AG04450 (cell line): ENCODE data around the gene NCAN. TPM values are rescaled to one million over a fixed set of nuclear protein-coding genes. Genes with fewer than 3 reads are reported as not detected.

Experiments
- CTCF ChIA-PET: fragments of 300-600, 350-600 bp; formaldehyde crosslinking; extraction: SDS; loops from one replicate; lab custom pipeline; 2022; ENCODE audit warnings: antibody characterized with exemption, inconsistent platforms; lab: Charles Lee
- POLR2A ChIA-PET: fragments of 350-600 bp; formaldehyde crosslinking; extraction: SDS; loops from one replicate; lab custom pipeline; 2021; ENCODE audit warnings: antibody characterized with exemption, inconsistent platforms; lab: Yijun Ruan, JAX
- DNase-seq: peaks from one replicate; pipeline ENCODE4 v3.0.0-alpha.2; 2011; ENCODE audit warnings: low read depth, low spot score
- H3K27ac ChIP-seq: one replicate; pipeline ENCODE4 v1.5.1; 2012; ENCODE audit warnings: low read depth, low read length, control low read depth
- H3K27me3 ChIP-seq: one replicate; pipeline ENCODE4 v1.6.0; 2012; ENCODE audit warnings: low read length; ENCODE audit not compliant: control insufficient read depth, insufficient read depth
- H3K4me3 ChIP-seq: 2 replicates; pipeline ENCODE4 v1.5.1; 2011; ENCODE audit warnings: mild to moderate bottlenecking, low read depth, low read length, control low read depth
- H3K9me3 ChIP-seq: 2 replicates; pipeline ENCODE4 v1.5.1; 2012; ENCODE audit warnings: low read length; ENCODE audit not compliant: control insufficient read depth, insufficient read depth
- polyA plus RNA-seq: library from polyadenylated mRNA; depleted of rRNA; stranded (reverse); fragments of >200 nt; gene quantifications from 2 replicates; pipeline ENCODE4 v1.2.3, GENCODE V29; 2011
- TF ChIP-seq, protein P1 (sequence below): IDR thresholded peaks from 2 replicates; pipeline ENCODE4 v1.5.1; 2011; ENCODE audit warnings: low read depth, low read length, control low read depth, inconsistent platforms

The NCAN gene
- polyA plus RNA-seq, 1 experiment = not detected

DNA sequence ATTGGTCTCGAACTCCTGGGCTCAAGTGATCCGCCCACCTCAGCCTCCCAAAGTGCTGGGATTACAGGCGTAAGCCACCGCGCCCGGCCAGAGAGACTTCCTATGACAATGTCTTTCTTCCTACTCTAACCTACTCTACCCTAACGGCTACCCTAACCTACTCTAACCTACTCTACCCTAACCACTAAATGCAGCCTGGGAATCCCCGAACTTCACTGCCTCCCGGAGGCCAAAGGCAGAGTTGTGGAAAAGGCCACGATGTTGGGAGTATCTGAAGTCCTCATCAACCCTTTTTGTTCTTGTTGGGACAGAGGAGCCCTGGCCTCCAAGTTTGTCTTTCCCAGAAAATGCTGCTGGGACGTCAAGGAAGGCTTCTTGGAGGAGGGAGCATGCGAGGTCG is 7.6 kb upstream of the NCAN start:
- TF ChIP-seq, protein P1, sequence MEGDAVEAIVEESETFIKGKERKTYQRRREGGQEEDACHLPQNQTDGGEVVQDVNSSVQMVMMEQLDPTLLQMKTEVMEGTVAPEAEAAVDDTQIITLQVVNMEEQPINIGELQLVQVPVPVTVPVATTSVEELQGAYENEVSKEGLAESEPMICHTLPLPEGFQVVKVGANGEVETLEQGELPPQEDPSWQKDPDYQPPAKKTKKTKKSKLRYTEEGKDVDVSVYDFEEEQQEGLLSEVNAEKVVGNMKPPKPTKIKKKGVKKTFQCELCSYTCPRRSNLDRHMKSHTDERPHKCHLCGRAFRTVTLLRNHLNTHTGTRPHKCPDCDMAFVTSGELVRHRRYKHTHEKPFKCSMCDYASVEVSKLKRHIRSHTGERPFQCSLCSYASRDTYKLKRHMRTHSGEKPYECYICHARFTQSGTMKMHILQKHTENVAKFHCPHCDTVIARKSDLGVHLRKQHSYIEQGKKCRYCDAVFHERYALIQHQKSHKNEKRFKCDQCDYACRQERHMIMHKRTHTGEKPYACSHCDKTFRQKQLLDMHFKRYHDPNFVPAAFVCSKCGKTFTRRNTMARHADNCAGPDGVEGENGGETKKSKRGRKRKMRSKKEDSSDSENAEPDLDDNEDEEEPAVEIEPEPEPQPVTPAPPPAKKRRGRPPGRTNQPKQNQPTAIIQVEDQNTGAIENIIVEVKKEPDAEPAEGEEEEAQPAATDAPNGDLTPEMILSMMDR = no peak
- no peak for DNase-seq
- H3K27ac ChIP-seq = no peak overlapping the region
- no peaks in the 10 kb centered on the region; the same call in 1 of the 2 replicates for H3K9me3 ChIP-seq
- ChIA-PET POLR2A (interaction anchor here (0.7 kb wide), 3 partner anchors 16 to 311 kb away, joined by 6 to 10 read pairs (median 7); no protein-coding TSS in a partner anchor), CTCF (interaction anchor here (0.7 kb wide), 1 partner anchor 88 kb away, joined by 5 read pairs; no protein-coding TSS in a partner anchor)
- peaks cover 2% of the 10 kb centered on the region for H3K27me3 ChIP-seq
- no peak overlapping the region for H3K4me3 ChIP-seq

DNA sequence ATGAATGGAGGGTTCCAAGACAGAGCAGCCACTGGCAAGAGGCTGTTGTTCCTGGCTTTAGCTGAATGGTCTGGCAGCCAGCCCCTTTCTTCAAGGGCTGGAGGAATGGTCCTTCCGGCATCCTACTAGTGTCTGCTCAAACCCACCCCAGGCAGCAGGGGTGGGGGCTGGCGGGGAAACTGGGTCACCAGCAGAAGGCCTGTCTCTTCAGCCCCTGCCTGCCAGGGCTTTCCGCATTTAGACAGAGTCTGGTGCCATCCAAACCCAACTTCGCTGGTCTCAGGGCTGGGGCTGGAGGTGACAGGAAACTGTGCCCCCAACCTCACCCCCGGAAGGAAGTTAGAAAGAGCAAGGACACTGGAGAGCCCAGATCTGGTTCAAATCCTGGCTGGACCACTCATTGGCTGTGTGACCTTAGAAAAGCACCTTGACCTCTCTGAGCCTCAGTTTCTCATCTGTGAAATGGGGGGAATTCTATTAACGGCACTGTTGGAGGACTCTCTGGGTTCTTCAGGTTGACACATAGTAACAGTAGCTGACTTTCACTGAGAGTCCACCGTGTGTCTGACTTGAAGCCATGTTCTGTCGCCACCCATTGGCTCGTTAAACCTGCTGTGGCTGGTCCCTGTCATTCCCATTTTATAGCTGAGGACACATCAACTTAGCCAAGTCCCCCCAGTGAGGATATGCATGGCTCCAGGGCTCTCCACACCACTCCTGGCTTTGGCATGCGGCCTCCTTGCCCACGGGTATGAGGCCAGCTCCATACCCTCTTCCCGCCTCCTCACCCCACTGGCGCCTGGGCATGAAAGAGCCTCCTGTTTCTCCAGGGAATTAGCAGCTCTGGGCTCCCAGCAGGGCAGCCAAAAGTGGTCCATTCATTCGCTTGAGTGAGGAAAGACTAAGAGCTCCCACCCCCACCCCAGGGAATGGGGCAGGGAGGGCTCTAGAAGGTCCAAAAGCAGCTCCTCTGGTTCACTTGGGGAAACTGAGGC is 6.0 kb upstream of the NCAN start:
- H3K27me3 ChIP-seq = peaks cover 2% of the 10 kb centered on the region
- no peak overlapping the region for H3K27ac ChIP-seq
- H3K4me3 ChIP-seq = no peak overlapping the region
- ChIA-PET CTCF (no interaction called here), POLR2A (interaction anchor here (0.6 kb wide), 1 partner anchor 239 kb away, joined by 11 read pairs; no protein-coding TSS in a partner anchor)
- H3K9me3 ChIP-seq = no peaks in the 10 kb centered on the region; the same call in 1 of the 2 replicates
- DNase-seq = no peak
- TF ChIP-seq, protein P1 = no peak

DNA sequence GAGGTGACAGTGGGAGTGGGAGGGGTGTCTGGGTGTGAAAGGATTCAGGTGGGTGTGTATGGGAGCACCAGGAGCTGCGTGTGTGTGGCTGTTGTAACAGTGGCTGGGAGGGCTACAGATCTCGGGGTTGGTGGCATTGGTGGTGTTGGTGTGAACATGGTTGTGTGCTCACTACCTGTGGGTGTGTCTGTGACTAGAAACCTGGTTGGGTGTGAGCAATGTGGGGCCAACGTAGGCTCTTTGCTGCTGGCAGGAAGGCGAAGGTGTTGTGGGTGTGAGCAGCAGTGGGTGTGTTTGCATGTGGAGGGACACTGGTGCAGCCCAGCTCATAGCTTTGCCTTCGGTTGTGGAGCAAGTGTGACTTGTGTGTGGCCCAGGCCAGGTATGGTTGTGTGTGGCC is 4.8 kb upstream of the NCAN start:
- Histone ChIP-seq H3K27ac (no peak overlapping the region), H3K4me3 (no peak overlapping the region), H3K9me3 (no peaks in the 10 kb centered on the region; the same call in 1 of the 2 replicates), H3K27me3 (peaks cover 6% of the 10 kb centered on the region)
- ChIA-PET CTCF (no interaction called here), POLR2A (no interaction called here)
- TF ChIP-seq, protein P1 = no peak
- DNase-seq = no peak

DNA sequence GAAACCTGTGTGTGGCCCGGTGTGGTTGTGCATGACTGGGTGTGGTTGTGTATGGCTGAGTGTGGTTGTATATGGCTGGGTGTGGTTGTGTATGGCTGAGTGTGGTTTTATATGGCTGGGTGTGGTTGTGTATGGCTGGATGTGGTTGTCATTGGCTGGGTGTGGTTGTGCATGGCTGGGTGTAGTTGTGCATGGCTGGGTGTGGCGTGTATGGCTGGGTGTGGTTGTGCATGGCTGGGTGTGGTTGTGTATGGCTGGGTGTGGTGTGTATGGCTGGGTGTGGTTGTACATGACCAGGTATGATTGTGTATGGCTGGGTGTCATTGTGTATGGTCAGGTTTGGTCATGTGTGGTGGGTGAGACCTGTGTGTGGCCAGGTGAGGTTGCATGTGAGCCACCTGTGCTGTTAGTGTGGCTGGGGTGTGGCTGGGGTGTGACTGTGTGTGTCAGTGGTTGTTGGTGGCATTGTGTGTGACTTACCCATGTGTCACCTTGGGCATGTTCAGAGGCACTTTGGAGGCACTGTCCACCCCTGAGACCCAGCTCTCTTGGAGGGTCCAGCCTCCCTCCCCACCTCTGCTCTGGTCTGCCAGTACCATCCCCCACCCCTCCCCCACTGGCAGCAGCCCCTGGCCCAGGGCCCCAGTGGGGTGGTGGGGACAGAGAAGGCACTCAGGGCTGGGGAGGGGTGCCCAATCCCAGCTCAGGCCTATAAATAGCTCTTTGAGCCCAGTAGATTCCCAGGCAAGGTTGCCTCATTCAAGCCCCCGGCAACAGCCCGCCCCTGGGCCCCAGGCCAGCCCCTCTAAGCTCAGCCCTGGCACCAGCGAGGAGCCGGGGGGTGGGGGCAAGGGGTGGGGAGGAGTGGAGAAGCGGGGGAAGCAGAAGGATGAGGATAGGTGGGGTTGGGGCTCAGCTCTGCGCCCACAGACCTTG is 3.9 kb upstream of the NCAN start:
- Histone ChIP-seq H3K27ac (no peak overlapping the region), H3K9me3 (no peaks in the 10 kb centered on the region; the same call in 1 of the 2 replicates), H3K27me3 (peaks cover 14% of the 10 kb centered on the region), H3K4me3 (no peak overlapping the region)
- ChIA-PET CTCF (no interaction called here), POLR2A (no interaction called here)
- DNase-seq = no peak
- TF ChIP-seq, protein P1 = no peak
